BJ (cell line): ENCODE data around the gene DCAF10. TPM values are rescaled to one million over a fixed set of nuclear protein-coding genes. Genes with fewer than 3 reads are reported as not detected.

ENCODE experiments used
- CTCF ChIA-PET: fragments of 350-600 bp; formaldehyde crosslinking; extraction: SDS; loops from one replicate; lab custom pipeline; 2021; ENCODE audit warnings: antibody characterized with exemption, inconsistent platforms; lab: Yijun Ruan, JAX
- POLR2A ChIA-PET: fragments of 300-600 bp; sonication (Branson Sonifier 250); formaldehyde crosslinking; extraction: SDS; loops from one replicate; lab custom pipeline; 2021; ENCODE audit warnings: antibody characterized with exemption; lab: Charles Lee
- DNase-seq: peaks from one replicate; pipeline ENCODE4 v3.0.0-alpha.2; 2011; ENCODE audit warnings: low read depth
- H3K27me3 ChIP-seq: 2 replicates; pipeline ENCODE4 v1.6.0; 2011; ENCODE audit warnings: low read length; ENCODE audit not compliant: control insufficient read depth, insufficient read depth
- H3K36me3 ChIP-seq: 2 replicates; pipeline ENCODE4 v1.5.1; 2011; ENCODE audit warnings: low read length; ENCODE audit not compliant: control insufficient read depth, insufficient read depth
- H3K4me3 ChIP-seq: 2 replicates; pipeline ENCODE4 v1.5.1; 2011; ENCODE audit warnings: low read depth, mild to moderate bottlenecking, control low read depth, low read length
- CTCF ChIP-seq: IDR thresholded peaks from 2 replicates; pipeline ENCODE4 v1.5.1; 2011; ENCODE audit warnings: low read depth, mild to moderate bottlenecking, control low read depth, inconsistent platforms, low read length, moderate library complexity; ENCODE audit not compliant: insufficient read depth
- polyA plus RNA-seq: library from polyadenylated mRNA; depleted of rRNA; stranded (reverse); fragments of >200 nt; gene quantifications from 2 replicates; pipeline ENCODE4 v1.2.3, GENCODE V29; 2011

DCAF10 gene
- polyA plus RNA-seq, 1 experiment, result 22.0 TPM

GRCh38 chr9:37784291-37784615 lies 16.3 kb upstream of the DCAF10 start:
- Histone ChIP-seq H3K36me3 (peaks cover 5% of the 10 kb centered on the region; the same call in 1 of the 2 replicates), H3K27me3 (no peaks in the 10 kb centered on the region), H3K4me3 (peak overlapping the region; percentile 82)
- CTCF ChIA-PET, result interaction anchor here (0.7 to 2.6 kb wide), 3 partner anchors 13 to 58 kb away, joined by 3 to 7 read pairs (median 3); no protein-coding TSS in a partner anchor
- DNase-seq, result no peak
- POLR2A ChIA-PET, result no interaction called here
- no peak for TF ChIP-seq CTCF

GRCh38 chr9:37784616-37785483 lies 15.7 kb upstream of the DCAF10 start, which contains the start of gene EXOSC3:
TSS of gene EXOSC3 (minus strand) at chr9:37785064. CDS start at chr9:37785044, 20 bp downstream.
- Histone ChIP-seq H3K36me3 (peaks cover 5% of the 10 kb centered on the region; the same call in 1 of the 2 replicates), H3K4me3 (peak within 1 kb of the TSS; percentile 82), H3K27me3 (no peaks in the 10 kb centered on the region)
- POLR2A ChIA-PET, result interaction anchor here (0.7 to 1.0 kb wide), 2 partner anchors 13 to 16 kb away, joined by 5 to 17 read pairs; no protein-coding TSS in a partner anchor
- TF ChIP-seq CTCF, result no peak
- peak; percentile 38 for DNase-seq
- CTCF ChIA-PET, result interaction anchor here (0.7 to 2.6 kb wide), 3 partner anchors 10 to 29 kb away, joined by 3 to 7 read pairs (median 3); no protein-coding TSS in a partner anchor

- Histone ChIP-seq H3K27me3 (no peaks in the 10 kb centered on the region), H3K36me3 (0 out of 2 replicates have a peak, but pooled peaks cover 1% of the 10 kb centered on the region), H3K4me3 (no peak overlapping the region)
- no peak for DNase-seq
- CTCF ChIA-PET, result no interaction called here
- POLR2A ChIA-PET, result no interaction called here
- TF ChIP-seq CTCF, result no peak
Measured at GRCh38 chr9:37787059-37787458, 13.5 kb upstream of the DCAF10 start.

GRCh38 chr9:37788332-37788731 lies 12.3 kb upstream of the DCAF10 start:
- CTCF ChIA-PET, result no interaction called here
- Histone ChIP-seq H3K27me3 (no peaks in the 10 kb centered on the region), H3K4me3 (no peak overlapping the region), H3K36me3 (no peaks in the 10 kb centered on the region)
- TF ChIP-seq CTCF, result no peak
- POLR2A ChIA-PET, result no interaction called here
- DNase-seq, result no peak

GRCh38 chr9:37790096-37790495 lies 10.5 kb upstream of the DCAF10 start:
- ChIA-PET POLR2A (no interaction called here), CTCF (no interaction called here)
- Histone ChIP-seq H3K27me3 (no peaks in the 10 kb centered on the region), H3K4me3 (no peak overlapping the region), H3K36me3 (no peaks in the 10 kb centered on the region)
- DNase-seq, result no peak
- no peak for TF ChIP-seq CTCF
